NCI-H2227 treated with DMSO at 0.1 percent for 48 hours (cell line): ENCODE measurements around the gene TSPAN5.

Experiments used
- DNase-seq: peaks from one replicate; lab custom pipeline; 2025; lab: John Stamatoyannopoulos, UW

The TSPAN5 gene

GRCh38 chr4:98585596-98585995 lies 72.8 kb downstream of the TSPAN5 start:
- no peak for DNase-seq

GRCh38 chr4:98584265-98584664 lies 74.1 kb downstream of the TSPAN5 start:
- no peak for DNase-seq

- no peak for DNase-seq
Observed at GRCh38 chr4:98583265-98583664, 75.1 kb downstream of the TSPAN5 start.

GRCh38 chr4:98581126-98581525 lies 77.3 kb downstream of the TSPAN5 start:
- DNase-seq, result no peak

- DNase-seq, result no peak
Observed at GRCh38 chr4:98577956-98578355, 80.5 kb downstream of the TSPAN5 start.

- no peak for DNase-seq
Observed at GRCh38 chr4:98574816-98575215, 83.6 kb downstream of the TSPAN5 start.

GRCh38 chr4:98573791-98574190 lies 84.6 kb downstream of the TSPAN5 start:
- no peak for DNase-seq

GRCh38 chr4:98572697-98573096 lies 85.7 kb downstream of the TSPAN5 start:
- DNase-seq, result no peak

GRCh38 chr4:98571161-98571786 lies 87.1 kb downstream of the TSPAN5 start:
- no peak for DNase-seq

GRCh38 chr4:98570151-98570797 lies 88.1 kb downstream of the TSPAN5 start:
- no peak for DNase-seq

- no peak for DNase-seq
Observed at GRCh38 chr4:98568941-98569663, 89.3 kb downstream of the TSPAN5 start.

- DNase-seq, result no peak
Observed at GRCh38 chr4:98567611-98568010, 90.8 kb downstream of the TSPAN5 start.

GRCh38 chr4:98566361-98567008 lies 91.9 kb downstream of the TSPAN5 start:
- DNase-seq, result no peak

GRCh38 chr4:98565681-98566301 lies 92.6 kb downstream of the TSPAN5 start:
- no peak for DNase-seq

- DNase-seq, result no peak
Observed at GRCh38 chr4:98564852-98565251, 93.6 kb downstream of the TSPAN5 start.

GRCh38 chr4:98560321-98560720 lies 98.1 kb downstream of the TSPAN5 start:
- DNase-seq, result no peak

GRCh38 chr4:98558471-98559169 lies 99.8 kb downstream of the TSPAN5 start:
- no peak for DNase-seq

GRCh38 chr4:98557194-98557892 lies 101.1 kb downstream of the TSPAN5 start:
- no peak for DNase-seq

- DNase-seq, result no peak
Observed at GRCh38 chr4:98556451-98556850, 102.0 kb downstream of the TSPAN5 start.

GRCh38 chr4:98555798-98556445 lies 102.5 kb downstream of the TSPAN5 start:
- DNase-seq, result no peak
